Measurements from ENCODE around the gene COLQ. TPM values are rescaled to one million over a fixed set of nuclear protein-coding genes. Genes with fewer than 3 reads are reported as not detected.
"Not testable (repeated sequence)": the region's sequence is repeated elsewhere in the genome, so short reads cannot be mapped to it uniquely, and the experiment has no call there.

COLQ gene
- total RNA-seq, 2 experiments from 2014 or later, result 2.3 to 2.9 TPM

DNA sequence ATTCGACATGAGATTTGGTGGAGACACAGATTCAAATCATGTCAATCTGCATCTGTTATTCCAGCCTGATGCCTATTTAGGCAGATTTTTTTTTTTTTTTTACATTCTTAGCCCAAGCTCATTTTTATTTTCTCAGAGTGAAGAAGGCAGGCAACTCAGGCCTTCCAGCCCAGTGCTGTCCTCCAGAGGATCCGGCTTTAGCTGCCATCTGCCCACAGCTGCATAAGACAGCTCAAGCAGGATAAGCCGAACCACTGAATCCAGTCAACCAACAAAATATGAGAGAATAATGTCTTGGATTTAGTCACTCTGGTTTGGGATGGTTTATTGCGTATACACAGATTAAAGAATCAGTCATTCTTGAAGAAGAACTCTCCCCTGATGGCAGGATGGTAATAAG, 19.9 kb upstream of the COLQ start:
- ChIA-PET POLR2A (interaction anchor here (1.2 kb wide), 1 partner anchor 10 kb away, joined by 3 read pairs; no protein-coding TSS in a partner anchor), CTCF (no interaction called here)
- intact Hi-C loops (cut with micrococcal nuclease), result no loop called here

GRCh38 chr3:15539066-15539465, 17.6 kb upstream of the COLQ start:
- CTCF ChIA-PET, result interaction anchor here (0.9 kb wide), 1 partner anchor 18 kb away, joined by 3 read pairs; no protein-coding TSS in a partner anchor
- no peaks in the 10 kb centered on the region for H3K27me3 Mint-ChIP-seq
- DNase-seq (no peak), ATAC-seq (no peak)
- no peaks in the 10 kb centered on the region for H3K36me3 Mint-ChIP-seq (ENCODE audit: low read depth)
- POLR2A ChIA-PET, result interaction anchor here (0.7 to 0.9 kb wide), 2 partner anchors 9 to 256 kb away, joined by 3 to 4 read pairs; no protein-coding TSS in a partner anchor
- no peaks in the 10 kb centered on the region for H3K9me3 Mint-ChIP-seq
- intact Hi-C loops (cut with micrococcal nuclease), result no loop called here
- H3K27ac Mint-ChIP-seq, result no peak overlapping the region
- H3K4me3 Mint-ChIP-seq, result no peak overlapping the region
- TF ChIP-seq, protein P1, sequence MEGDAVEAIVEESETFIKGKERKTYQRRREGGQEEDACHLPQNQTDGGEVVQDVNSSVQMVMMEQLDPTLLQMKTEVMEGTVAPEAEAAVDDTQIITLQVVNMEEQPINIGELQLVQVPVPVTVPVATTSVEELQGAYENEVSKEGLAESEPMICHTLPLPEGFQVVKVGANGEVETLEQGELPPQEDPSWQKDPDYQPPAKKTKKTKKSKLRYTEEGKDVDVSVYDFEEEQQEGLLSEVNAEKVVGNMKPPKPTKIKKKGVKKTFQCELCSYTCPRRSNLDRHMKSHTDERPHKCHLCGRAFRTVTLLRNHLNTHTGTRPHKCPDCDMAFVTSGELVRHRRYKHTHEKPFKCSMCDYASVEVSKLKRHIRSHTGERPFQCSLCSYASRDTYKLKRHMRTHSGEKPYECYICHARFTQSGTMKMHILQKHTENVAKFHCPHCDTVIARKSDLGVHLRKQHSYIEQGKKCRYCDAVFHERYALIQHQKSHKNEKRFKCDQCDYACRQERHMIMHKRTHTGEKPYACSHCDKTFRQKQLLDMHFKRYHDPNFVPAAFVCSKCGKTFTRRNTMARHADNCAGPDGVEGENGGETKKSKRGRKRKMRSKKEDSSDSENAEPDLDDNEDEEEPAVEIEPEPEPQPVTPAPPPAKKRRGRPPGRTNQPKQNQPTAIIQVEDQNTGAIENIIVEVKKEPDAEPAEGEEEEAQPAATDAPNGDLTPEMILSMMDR (IDR thresholded peaks at IDR 0.05), result no peak
- peaks cover 42% of the 10 kb centered on the region for H3K4me1 Mint-ChIP-seq (ENCODE audit: low read depth)

More for the DNA sequence above, 19.9 kb upstream of the COLQ start:
- Mint-ChIP-seq H3K9me3 (peaks cover 6% of the 10 kb centered on the region), H3K27ac (no peak overlapping the region), H3K27me3 (no peaks in the 10 kb centered on the region), H3K4me3 (no peak overlapping the region), H3K36me3 (ENCODE audit: low read depth) (no peaks in the 10 kb centered on the region), H3K4me1 (ENCODE audit: low read depth) (peaks cover 26% of the 10 kb centered on the region)
- DNase-seq (no peak), ATAC-seq (no peak)
- TF ChIP-seq, protein P1 (IDR thresholded peaks at IDR 0.05), result no peak

DNA sequence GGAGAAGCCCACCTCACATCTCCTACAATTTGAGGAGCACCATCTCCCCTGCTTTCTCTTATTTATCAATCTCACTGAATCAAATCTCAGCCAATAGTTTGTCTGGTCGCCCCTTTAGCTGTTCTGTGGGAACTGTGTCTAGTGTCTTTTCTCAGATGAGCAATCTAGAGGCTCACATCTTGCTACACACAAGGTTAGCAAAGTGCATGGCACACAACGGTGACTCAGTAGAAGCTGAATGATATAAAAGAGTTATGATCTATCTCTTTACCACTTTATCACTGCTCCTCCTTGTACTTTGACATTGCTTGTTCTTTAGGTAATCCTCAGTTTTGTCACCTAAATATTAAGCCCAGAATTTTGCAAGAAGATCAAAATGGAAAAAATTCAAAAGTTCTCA, 16.8 kb upstream of the COLQ start:
- H3K27ac Mint-ChIP-seq, result peak overlapping the region; percentile 33
- DNase-seq, result no peak
- no peak overlapping the region for H3K4me3 Mint-ChIP-seq

DNA sequence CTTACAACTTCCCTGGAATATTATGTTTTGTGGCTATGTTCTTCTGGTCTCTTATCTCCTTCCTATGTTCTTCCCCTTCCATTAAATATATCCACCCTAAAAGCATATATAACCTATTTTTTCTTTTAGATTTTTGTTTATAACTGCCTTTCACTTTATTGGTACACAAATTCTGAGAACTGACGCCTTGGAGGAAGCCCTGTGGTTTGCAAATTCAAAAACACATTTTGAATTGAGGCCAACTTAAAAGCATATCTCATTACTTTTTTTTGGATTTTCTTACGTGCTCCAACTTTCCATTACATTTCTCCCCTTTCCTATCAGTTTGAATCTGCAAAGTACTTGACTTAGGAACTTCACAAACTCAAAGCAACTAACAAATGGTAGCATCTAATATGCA, 15.3 kb upstream of the COLQ start:
- H3K27ac Mint-ChIP-seq, result peak overlapping the region; percentile 86
- H3K4me1 Mint-ChIP-seq (ENCODE audit: low read depth), result peaks cover 42% of the 10 kb centered on the region
- ChIA-PET POLR2A (no interaction called here), CTCF (no interaction called here)
- H3K27me3 Mint-ChIP-seq, result no peaks in the 10 kb centered on the region
- no peaks in the 10 kb centered on the region for H3K9me3 Mint-ChIP-seq
- no peaks in the 10 kb centered on the region for H3K36me3 Mint-ChIP-seq (ENCODE audit: low read depth)
- DNase-seq (no peak), ATAC-seq (no peak)
- H3K4me3 Mint-ChIP-seq, result peak overlapping the region; percentile 13
- intact Hi-C loops (cut with micrococcal nuclease), result no loop called here
- TF ChIP-seq, protein P1 (IDR thresholded peaks at IDR 0.05), result no peak

More for the DNA sequence above, 16.8 kb upstream of the COLQ start:
- H3K4me1 Mint-ChIP-seq (ENCODE audit: low read depth), result peaks cover 42% of the 10 kb centered on the region
- intact Hi-C loops (cut with micrococcal nuclease), result no loop called here
- H3K9me3 Mint-ChIP-seq, result no peaks in the 10 kb centered on the region
- H3K27me3 Mint-ChIP-seq, result no peaks in the 10 kb centered on the region
- TF ChIP-seq, protein P1 (IDR thresholded peaks at IDR 0.05), result no peak
- H3K36me3 Mint-ChIP-seq (ENCODE audit: low read depth), result no peaks in the 10 kb centered on the region
- POLR2A ChIA-PET, result interaction anchor here (1.2 kb wide), 1 partner anchor 11 kb away, joined by 3 read pairs; no protein-coding TSS in a partner anchor
- peak; percentile 54 for ATAC-seq
- CTCF ChIA-PET, result no interaction called here

GRCh38 chr3:15535732-15536131, 14.2 kb upstream of the COLQ start:
- H3K9me3 Mint-ChIP-seq, result no peaks in the 10 kb centered on the region
- peaks cover 43% of the 10 kb centered on the region for H3K4me1 Mint-ChIP-seq (ENCODE audit: low read depth)
- peak; percentile 81 for DNase-seq
- no peaks in the 10 kb centered on the region for H3K27me3 Mint-ChIP-seq
- peak; percentile 99 for ATAC-seq
- no peak overlapping the region for H3K4me3 Mint-ChIP-seq
- H3K27ac Mint-ChIP-seq, result peak overlapping the region; percentile 86
- TF ChIP-seq, protein P1 (IDR thresholded peaks at IDR 0.05), result no peak
- ChIA-PET CTCF (interaction anchor here (1.0 to 1.1 kb wide), 2 partner anchors 9 to 23 kb away, joined by 3 to 4 read pairs; no protein-coding TSS in a partner anchor), POLR2A (interaction anchor here (0.6 to 1.0 kb wide), 3 partner anchors 17 to 109 kb away, joined by 3 to 4 read pairs (median 3); partner anchors contain the start of gene METTL6)
- no peaks in the 10 kb centered on the region for H3K36me3 Mint-ChIP-seq (ENCODE audit: low read depth)
- intact Hi-C loops (cut with micrococcal nuclease), result no loop called here

DNA sequence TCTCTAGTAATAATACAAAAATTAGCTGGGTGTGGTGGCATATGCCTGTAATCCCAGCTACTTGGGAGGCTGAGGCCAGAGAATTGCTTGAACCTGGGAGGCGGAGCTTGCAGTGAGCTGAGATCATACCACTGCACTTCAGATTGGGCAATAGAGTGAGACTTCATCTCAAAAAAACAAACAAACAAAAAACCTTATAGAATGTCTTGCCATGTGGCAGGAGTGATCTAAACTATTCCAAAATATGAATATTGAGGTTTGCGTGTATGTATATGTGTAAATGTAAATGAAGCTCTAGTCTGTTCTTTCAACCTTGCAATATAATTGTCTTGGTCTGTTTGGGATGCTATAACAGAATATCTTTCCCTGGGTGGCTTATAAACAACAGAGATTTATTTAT, 11.1 kb upstream of the COLQ start:
- intact Hi-C loops (cut with micrococcal nuclease); H3K4me3 Mint-ChIP-seq: not testable (repeated sequence)

More for the DNA sequence above, 11.1 kb upstream of the COLQ start:
- H3K9me3 Mint-ChIP-seq; H3K27ac Mint-ChIP-seq; DNase-seq; H3K36me3 Mint-ChIP-seq (ENCODE audit: low read depth); H3K27me3 Mint-ChIP-seq; ATAC-seq: not testable (repeated sequence)
- CTCF ChIA-PET, result interaction anchor here (0.6 to 1.4 kb wide), 3 partner anchors 11 to 294 kb away, joined by 3 to 5 read pairs (median 5); partner anchors contain the start of gene COLQ
- H3K4me1 Mint-ChIP-seq (ENCODE audit: low read depth), result peaks cover 45% of the 10 kb centered on the region
- POLR2A ChIA-PET, result interaction anchor here (0.8 kb wide), 1 partner anchor 18 kb away, joined by 3 read pairs; no protein-coding TSS in a partner anchor

Data from activated CD8-positive, alpha-beta T cell treated with anti-CD3 and anti-CD28 coated beads for 36 hours (primary cell).